ENCODE measurements around the gene GSK3B.

Gene GSK3B

DNA sequence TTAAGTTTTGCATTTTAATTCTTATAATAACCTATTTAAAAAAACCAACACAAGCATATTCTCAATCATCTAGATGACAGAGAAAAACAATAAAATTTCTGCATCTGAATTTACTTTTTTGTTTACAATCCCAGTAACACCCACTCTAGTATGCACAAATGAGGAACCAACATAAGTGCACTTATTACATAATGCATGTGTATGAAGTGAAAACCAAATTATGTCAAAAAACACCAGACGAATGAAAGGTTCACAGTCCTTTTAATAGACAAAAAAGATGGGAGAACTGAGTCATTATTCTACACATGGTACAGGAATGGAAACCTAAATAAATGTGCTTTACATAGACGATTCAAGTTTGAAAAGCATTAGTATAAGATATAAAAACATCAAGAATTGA, 220.6 kb downstream of the GSK3B start:
- Mint-ChIP-seq H3K4me3 (no peak overlapping the region), H3K27ac (no peak overlapping the region), H3K27me3 (ENCODE audit: low read depth) (no peaks in the 10 kb centered on the region), H3K4me1 (no peaks in the 10 kb centered on the region), H3K9me3 (no peaks in the 10 kb centered on the region), H3K36me3 (ENCODE audit: low read depth) (peaks cover 41% of the 10 kb centered on the region)
- TF ChIP-seq, protein P1, sequence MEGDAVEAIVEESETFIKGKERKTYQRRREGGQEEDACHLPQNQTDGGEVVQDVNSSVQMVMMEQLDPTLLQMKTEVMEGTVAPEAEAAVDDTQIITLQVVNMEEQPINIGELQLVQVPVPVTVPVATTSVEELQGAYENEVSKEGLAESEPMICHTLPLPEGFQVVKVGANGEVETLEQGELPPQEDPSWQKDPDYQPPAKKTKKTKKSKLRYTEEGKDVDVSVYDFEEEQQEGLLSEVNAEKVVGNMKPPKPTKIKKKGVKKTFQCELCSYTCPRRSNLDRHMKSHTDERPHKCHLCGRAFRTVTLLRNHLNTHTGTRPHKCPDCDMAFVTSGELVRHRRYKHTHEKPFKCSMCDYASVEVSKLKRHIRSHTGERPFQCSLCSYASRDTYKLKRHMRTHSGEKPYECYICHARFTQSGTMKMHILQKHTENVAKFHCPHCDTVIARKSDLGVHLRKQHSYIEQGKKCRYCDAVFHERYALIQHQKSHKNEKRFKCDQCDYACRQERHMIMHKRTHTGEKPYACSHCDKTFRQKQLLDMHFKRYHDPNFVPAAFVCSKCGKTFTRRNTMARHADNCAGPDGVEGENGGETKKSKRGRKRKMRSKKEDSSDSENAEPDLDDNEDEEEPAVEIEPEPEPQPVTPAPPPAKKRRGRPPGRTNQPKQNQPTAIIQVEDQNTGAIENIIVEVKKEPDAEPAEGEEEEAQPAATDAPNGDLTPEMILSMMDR (IDR thresholded peaks at IDR 0.05; ENCODE audit: unreplicated experiment in 3 of 3), result no peak

DNA sequence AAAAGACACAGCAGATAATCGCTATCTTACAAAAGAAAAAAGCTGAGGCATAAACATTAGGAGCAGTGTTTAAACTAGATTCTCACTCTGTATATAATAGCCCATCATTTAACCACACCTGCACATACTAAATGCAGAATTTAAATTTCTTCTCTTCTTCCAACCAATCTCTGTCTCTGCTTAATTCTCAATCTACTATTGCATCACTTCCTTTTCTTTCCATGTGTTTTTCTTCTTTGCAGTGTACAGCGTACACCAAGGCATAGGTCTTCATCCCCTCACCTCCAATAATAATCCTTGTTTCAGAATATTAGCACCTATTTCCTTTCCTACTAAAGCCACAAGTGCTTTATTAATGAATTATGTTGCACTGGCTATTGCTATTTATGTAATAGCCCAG, 221.5 kb downstream of the GSK3B start:
- no peak overlapping the region for H3K4me3 Mint-ChIP-seq
- no peaks in the 10 kb centered on the region for H3K4me1 Mint-ChIP-seq
- no peaks in the 10 kb centered on the region for H3K27me3 Mint-ChIP-seq (ENCODE audit: low read depth)
- no peak overlapping the region for H3K27ac Mint-ChIP-seq
- TF ChIP-seq, protein P1 (IDR thresholded peaks at IDR 0.05; ENCODE audit: unreplicated experiment in 3 of 3), result no peak
- H3K36me3 Mint-ChIP-seq (ENCODE audit: low read depth), result peaks cover 32% of the 10 kb centered on the region
- no peaks in the 10 kb centered on the region for H3K9me3 Mint-ChIP-seq

DNA sequence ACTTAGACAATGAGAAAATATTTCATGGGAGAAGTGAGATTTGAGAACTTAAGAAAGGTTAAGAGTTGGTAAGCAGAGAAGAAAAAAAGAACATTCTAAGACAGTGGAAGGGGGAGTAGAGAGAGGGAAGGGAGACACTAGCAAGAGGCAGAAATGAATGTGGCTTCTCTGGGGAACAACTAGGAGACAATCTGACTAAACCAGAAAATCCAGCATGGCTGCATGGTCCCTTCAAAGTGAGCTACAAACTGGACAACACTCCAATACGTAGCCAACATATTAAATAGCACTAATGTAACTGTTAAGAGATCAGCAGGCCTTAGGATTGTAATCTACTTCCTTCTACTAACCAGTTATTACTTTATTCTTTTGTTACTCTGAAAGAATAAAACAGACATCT, 222.7 kb downstream of the GSK3B start:
- no peaks in the 10 kb centered on the region for H3K4me1 Mint-ChIP-seq
- no peaks in the 10 kb centered on the region for H3K9me3 Mint-ChIP-seq
- TF ChIP-seq, protein P1 (IDR thresholded peaks at IDR 0.05; ENCODE audit: unreplicated experiment in 3 of 3), result no peak

DNA sequence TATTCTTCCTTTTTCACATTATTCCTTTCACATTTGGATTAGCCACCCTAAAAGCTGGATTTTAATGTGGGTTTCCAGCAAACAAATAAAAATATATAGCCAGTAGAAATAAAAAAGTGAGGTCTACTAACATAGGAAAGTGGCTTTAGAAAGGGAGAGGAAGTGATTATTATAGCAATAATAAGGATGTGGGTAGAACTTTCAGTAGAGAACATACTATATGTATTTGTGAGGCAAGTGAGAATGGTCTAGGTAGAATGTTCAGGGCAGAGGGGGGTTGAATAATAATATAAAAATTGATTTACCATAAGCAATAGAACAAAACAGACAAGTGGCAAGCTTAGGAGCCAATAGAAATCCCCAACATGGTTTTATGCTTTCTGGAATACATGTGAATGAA, 223.7 kb downstream of the GSK3B start:
- no peak overlapping the region for H3K4me3 Mint-ChIP-seq
- no peak overlapping the region for H3K27ac Mint-ChIP-seq
- no peaks in the 10 kb centered on the region for H3K4me1 Mint-ChIP-seq
- peaks cover 34% of the 10 kb centered on the region for H3K36me3 Mint-ChIP-seq (ENCODE audit: low read depth)
- no peaks in the 10 kb centered on the region for H3K27me3 Mint-ChIP-seq (ENCODE audit: low read depth)
- no peaks in the 10 kb centered on the region for H3K9me3 Mint-ChIP-seq
- TF ChIP-seq, protein P1 (IDR thresholded peaks at IDR 0.05; ENCODE audit: unreplicated experiment in 3 of 3), result no peak

More for the DNA sequence above, 222.7 kb downstream of the GSK3B start:
- peaks cover 29% of the 10 kb centered on the region for H3K36me3 Mint-ChIP-seq (ENCODE audit: low read depth)
- H3K27me3 Mint-ChIP-seq (ENCODE audit: low read depth), result no peaks in the 10 kb centered on the region
- no peak overlapping the region for H3K4me3 Mint-ChIP-seq
- no peak overlapping the region for H3K27ac Mint-ChIP-seq

DNA sequence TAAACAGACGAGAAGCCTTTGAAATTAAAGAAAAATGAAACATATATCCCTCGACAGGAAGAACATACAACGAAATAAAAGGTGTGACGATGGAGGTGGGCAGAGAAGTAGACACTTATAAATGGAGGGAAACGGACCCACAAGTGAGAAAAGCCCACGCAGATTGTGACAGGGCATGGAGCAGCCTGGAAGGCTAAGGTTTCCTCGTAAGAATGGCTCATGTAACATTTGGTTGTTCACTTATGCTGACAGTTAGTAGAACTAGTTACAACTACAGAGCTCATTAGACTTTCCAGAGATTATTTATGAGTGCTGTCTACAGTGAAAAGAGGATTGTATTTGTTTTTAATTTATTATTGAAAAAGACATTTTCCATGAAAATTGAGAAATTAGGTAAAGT, 229.8 kb downstream of the GSK3B start:
- Mint-ChIP-seq H3K4me3 (no peak overlapping the region), H3K9me3 (peaks cover 8% of the 10 kb centered on the region), H3K27ac (peak overlapping the region in 1 of 3 experiments; percentile 43), H3K36me3 (ENCODE audit: low read depth) (peaks cover 56% of the 10 kb centered on the region), H3K4me1 (no peaks in the 10 kb centered on the region), H3K27me3 (ENCODE audit: low read depth) (no peaks in the 10 kb centered on the region)
- TF ChIP-seq, protein P1 (IDR thresholded peaks at IDR 0.05; ENCODE audit: unreplicated experiment in 3 of 3), result no peak

DNA sequence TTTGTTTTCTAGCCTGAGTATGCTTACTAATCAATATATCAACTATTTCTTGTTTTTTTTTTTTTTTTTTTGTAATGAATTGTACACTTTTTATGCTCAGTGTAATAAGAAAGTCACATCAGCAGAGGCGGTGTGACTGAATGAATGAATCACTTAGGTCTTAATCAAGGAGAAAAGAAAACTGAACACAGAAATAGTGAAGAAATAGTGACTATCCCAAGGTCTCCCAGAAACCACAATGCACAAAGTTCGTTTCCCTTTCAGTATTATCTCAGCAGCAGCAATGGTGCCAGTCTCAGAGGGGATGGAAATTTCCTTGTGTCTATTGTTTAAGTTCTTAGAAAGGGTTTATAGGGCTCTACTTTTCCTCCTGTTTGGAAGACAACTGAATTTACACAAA, 231.6 kb downstream of the GSK3B start:
- H3K36me3 Mint-ChIP-seq (ENCODE audit: low read depth), result peaks cover 71% of the 10 kb centered on the region
- peaks cover 22% of the 10 kb centered on the region for H3K9me3 Mint-ChIP-seq
- no peak overlapping the region for H3K4me3 Mint-ChIP-seq
- TF ChIP-seq, protein P1 (IDR thresholded peaks at IDR 0.05; ENCODE audit: unreplicated experiment in 3 of 3), result no peak
- no peak overlapping the region for H3K27ac Mint-ChIP-seq
- H3K4me1 Mint-ChIP-seq, result no peaks in the 10 kb centered on the region
- H3K27me3 Mint-ChIP-seq (ENCODE audit: low read depth), result no peaks in the 10 kb centered on the region

All from nephron (organoid).